Activated CD8-positive, alpha-beta T cell treated with anti-CD3 and anti-CD28 coated beads, Interleukin-2, amount 10 ng/mL, durations not matched to agents 7 days and 5 days (primary cell): Measurements from ENCODE around the gene DNMT3A. TPM values are rescaled to one million over a fixed set of nuclear protein-coding genes. Genes with fewer than 3 reads are reported as not detected.

Source experiments
- ATAC-seq: fragments of 150-1000 bp; cut with Tn5 transposase; one replicate; pipeline ENCODE4 v1.10.0; 2021; ENCODE audit warnings: moderate library complexity
- CTCF ChIA-PET: fragments of 350-600 bp; sonication (Branson Sonifier 250); formaldehyde crosslinking; loops from one replicate; lab custom pipeline; 2021; ENCODE audit warnings: antibody characterized with exemption; lab: Charles Lee
- POLR2A ChIA-PET: fragments of 350-600 bp; sonication (Branson Sonifier 250); formaldehyde crosslinking; loops from one replicate; lab custom pipeline; 2021; ENCODE audit warnings: antibody characterized with exemption; lab: Charles Lee
- DNase-seq: peaks from one replicate; pipeline ENCODE4 v3.0.0-alpha.2; 2020
- H3K27ac Mint-ChIP-seq: one replicate; pipeline ENCODE4 v1.8.0; 2021; ENCODE audit warnings: mild to moderate bottlenecking, mixed read lengths
- H3K27me3 Mint-ChIP-seq: one replicate; pipeline ENCODE4 v1.8.0; 2021; ENCODE audit warnings: low read depth, mixed read lengths
- H3K36me3 Mint-ChIP-seq: one replicate; pipeline ENCODE4 v1.8.0; 2021; ENCODE audit warnings: low read depth, mixed read lengths
- H3K4me1 Mint-ChIP-seq: one replicate; pipeline ENCODE4 v1.8.0; 2021; ENCODE audit warnings: low read depth, mixed read lengths
- H3K4me3 Mint-ChIP-seq: one replicate; pipeline ENCODE4 v1.8.0; 2021; ENCODE audit warnings: mild to moderate bottlenecking, mixed read lengths
- H3K9me3 Mint-ChIP-seq: one replicate; pipeline ENCODE4 v1.8.0; 2022; ENCODE audit warnings: mixed read lengths; ENCODE audit not compliant: insufficient read depth
- total RNA-seq, 2 experiments: library from RNA; stranded (reverse); gene quantifications; one replicate each; pipeline ENCODE4 v1.2.3, GENCODE V29; 2021

Gene DNMT3A
- total RNA-seq, 2 experiments from 2014 or later = 76.4 to 79.8 TPM

DNA sequence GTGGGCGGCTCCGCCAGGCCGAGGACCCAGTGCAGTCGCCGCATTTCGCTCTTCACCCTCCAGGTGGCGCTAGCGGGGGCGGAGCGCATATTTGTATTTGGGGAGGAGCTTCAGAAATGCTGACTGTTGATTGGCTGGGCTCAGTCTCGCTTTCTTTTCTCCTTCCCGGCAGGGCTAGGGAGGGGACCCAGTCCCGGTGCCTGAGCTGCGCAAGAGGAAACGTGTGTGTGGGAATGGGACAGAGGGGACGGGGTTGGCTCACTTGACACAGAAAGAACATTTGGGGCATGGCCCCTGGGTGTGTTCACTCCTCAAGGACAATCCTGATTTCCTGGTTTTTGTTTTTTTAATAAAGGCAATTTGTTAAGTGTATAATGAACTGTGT lies 20.3 kb upstream of the DNMT3A start:
- Mint-ChIP-seq H3K9me3 (no peaks in the 10 kb centered on the region), H3K27ac (peak overlapping the region; percentile 93), H3K4me3 (peak overlapping the region; percentile 82), H3K36me3 (no peaks in the 10 kb centered on the region), H3K4me1 (peaks cover 20% of the 10 kb centered on the region), H3K27me3 (no peaks in the 10 kb centered on the region)
- DNase-seq (peak; percentile 96), ATAC-seq (peak; percentile 98)
- ChIA-PET CTCF (interaction anchor here (0.6 to 3.1 kb wide), 75 partner anchors 10 to 1435 kb away, joined by 3 to 110 read pairs (median 5); partner anchors contain the start of genes ASXL2, ATAD2B and DNMT3A), POLR2A (interaction anchor here (0.6 to 2.2 kb wide), 23 partner anchors 8 to 222 kb away, joined by 3 to 40 read pairs (median 7); partner anchors contain the start of gene DNMT3A)

DNA sequence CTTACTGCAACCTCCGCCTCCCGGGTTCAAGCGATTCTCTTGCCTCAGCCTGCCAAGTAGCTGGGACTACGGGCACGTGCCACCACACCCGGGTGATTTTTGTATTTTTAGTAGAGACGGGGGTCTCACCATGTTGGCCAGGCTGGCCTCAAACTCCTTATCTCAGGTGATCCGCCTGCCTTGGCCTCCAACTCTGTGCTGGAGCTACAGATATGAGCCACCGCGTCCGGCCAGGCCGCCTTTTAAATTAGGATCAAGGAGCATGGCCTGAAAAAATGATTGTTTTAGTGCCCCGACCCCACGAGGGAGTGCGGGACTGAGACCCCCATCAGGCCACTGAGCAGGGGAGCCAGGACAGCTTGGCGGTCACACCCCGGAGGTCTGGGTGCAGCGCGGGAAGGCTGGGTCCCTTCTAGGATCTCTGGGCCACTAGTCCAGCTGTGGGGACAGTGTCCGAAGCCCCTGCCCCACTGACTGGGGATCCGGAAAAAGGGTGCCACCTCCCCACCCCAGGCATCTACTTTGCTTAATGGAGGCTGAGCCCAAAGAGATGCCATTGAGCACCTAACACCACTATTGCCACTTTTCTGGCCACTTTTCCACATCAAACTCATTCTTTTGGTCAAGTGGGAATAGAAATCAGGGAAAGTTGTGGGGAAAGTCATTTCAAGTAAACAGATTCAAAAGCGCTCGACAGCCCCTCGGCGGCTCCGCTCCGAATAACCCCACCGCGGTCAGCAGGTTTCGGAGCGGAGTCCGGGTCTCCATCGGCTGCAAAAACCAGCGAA lies 19.7 kb upstream of the DNMT3A start:
- ChIA-PET CTCF (interaction anchor here (0.6 to 3.1 kb wide), 64 partner anchors 11 to 517 kb away, joined by 3 to 110 read pairs (median 6); partner anchors contain the start of genes ASXL2 and DNMT3A), POLR2A (interaction anchor here (0.6 to 2.2 kb wide), 22 partner anchors 8 to 222 kb away, joined by 3 to 40 read pairs (median 6); partner anchors contain the start of gene DNMT3A)
- Mint-ChIP-seq H3K9me3 (no peaks in the 10 kb centered on the region), H3K4me1 (peaks cover 20% of the 10 kb centered on the region), H3K27me3 (no peaks in the 10 kb centered on the region), H3K36me3 (no peaks in the 10 kb centered on the region), H3K27ac (no peak overlapping the region), H3K4me3 (peak overlapping the region; percentile 82)
- no peak for ATAC-seq
- DNase-seq = no peak

DNA sequence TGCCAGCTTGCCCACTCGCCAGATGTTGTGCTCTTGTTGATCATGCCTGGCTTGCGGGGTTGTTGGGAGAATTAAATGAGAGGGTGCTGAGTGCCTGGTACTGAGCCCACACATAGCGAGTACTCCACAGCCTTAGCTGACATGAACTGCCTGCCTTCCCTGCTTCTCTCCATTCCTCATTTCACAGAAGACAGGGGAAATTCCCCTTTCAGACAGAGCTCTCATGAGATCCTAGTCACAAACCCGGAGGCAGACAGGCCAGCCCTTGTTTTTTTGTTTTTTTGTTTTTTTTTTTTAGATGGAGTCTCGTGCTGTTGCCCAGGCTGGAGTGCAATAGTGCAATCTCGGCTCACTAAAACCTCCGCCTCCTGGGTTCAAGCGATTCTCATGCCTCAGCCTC lies 17.1 kb upstream of the DNMT3A start:
- Mint-ChIP-seq H3K4me1 (peaks cover 18% of the 10 kb centered on the region), H3K4me3 (no peak overlapping the region), H3K27ac (no peak overlapping the region), H3K9me3 (no peaks in the 10 kb centered on the region), H3K27me3 (peaks cover 3% of the 10 kb centered on the region), H3K36me3 (no peaks in the 10 kb centered on the region)
- DNase-seq (no peak), ATAC-seq (no peak)
- CTCF ChIA-PET = no interaction called here
- POLR2A ChIA-PET = no interaction called here

DNA sequence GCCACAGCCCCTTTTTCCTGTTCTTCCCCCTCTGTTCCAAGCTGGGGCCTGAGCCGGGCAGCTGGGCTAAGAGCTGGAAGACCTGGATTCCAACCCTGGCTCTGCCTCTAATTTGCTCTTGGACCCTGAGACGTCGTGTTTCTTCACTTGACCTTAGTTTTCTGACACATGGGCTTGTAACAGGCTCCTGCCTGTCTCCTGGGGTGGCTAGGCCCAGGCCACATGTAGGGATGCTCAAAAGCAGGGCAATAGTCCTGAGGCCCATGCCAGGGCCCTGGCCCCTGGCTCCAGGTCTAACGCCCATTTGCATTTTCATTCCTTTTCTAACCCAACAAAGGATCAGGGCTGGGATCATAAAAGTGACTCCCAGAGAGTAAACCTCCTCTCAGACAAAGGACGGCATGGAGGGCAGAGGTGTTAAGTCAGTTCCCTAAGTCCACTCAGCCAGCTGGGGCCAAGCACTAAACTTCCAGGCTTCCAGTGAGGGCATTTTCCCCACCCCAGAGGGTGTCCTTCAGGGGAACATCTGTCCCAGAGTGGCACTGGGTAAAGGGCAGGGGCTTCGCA lies 16.6 kb upstream of the DNMT3A start:
- ATAC-seq = no peak
- H3K9me3 Mint-ChIP-seq = no peaks in the 10 kb centered on the region

DNA sequence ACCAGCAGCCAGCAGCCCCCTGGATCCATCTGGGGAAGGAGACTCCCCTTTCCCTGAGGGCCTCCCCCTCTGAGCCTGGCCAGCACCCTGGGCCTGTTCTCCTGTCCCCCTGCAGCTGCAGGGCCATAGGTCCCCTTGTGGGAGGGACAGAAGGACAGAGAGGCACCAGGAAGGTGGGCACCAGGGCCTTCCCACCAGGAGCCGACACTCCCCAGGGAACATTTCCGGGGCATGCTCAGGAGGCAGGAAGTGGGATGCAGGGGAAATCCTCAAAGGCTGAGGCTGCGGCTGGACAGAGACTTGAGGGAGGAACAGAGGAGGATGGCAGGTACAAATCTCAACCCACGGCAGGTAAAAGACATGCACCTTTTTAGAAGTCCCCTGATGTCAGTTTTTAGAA lies 14.4 kb upstream of the DNMT3A start:
- Mint-ChIP-seq H3K36me3 (no peaks in the 10 kb centered on the region), H3K4me3 (no peak overlapping the region), H3K9me3 (no peaks in the 10 kb centered on the region), H3K27ac (no peak overlapping the region), H3K27me3 (peaks cover 7% of the 10 kb centered on the region), H3K4me1 (peaks cover 8% of the 10 kb centered on the region)
- ATAC-seq (no peak), DNase-seq (no peak)
- CTCF ChIA-PET = no interaction called here
- POLR2A ChIA-PET = no interaction called here

More for the DNA sequence above, 16.6 kb upstream of the DNMT3A start:
- no peak for DNase-seq
- no peaks in the 10 kb centered on the region for H3K36me3 Mint-ChIP-seq
- H3K27me3 Mint-ChIP-seq = peaks cover 3% of the 10 kb centered on the region
- no peak overlapping the region for H3K27ac Mint-ChIP-seq
- no peak overlapping the region for H3K4me3 Mint-ChIP-seq
- POLR2A ChIA-PET = interaction anchor here (0.6 kb wide), 1 partner anchor 31 kb away, joined by 3 read pairs; no protein-coding TSS in a partner anchor
- CTCF ChIA-PET = no interaction called here
- H3K4me1 Mint-ChIP-seq = peaks cover 13% of the 10 kb centered on the region

DNA sequence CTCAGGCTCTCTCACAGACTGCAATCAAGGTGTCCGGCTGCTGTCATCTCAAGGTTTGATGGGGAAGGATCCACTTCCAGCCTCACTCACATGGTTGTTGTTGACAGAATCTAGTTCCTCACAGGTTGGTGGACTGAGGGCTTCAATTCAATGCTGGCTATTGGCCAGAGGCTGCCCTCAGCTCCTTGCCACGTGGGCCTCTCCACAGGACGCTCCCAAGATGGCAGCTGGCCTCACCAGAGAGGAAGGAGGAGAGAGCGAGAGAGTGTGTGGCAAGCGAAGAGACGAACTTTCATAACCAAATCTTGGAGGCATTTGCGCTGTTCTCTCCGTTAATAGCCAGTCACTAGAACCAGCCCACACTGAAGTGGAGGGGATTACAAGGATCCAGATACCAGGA lies 13.5 kb upstream of the DNMT3A start:
- H3K9me3 Mint-ChIP-seq = no peaks in the 10 kb centered on the region
- peaks cover 12% of the 10 kb centered on the region for H3K4me1 Mint-ChIP-seq
- no peaks in the 10 kb centered on the region for H3K36me3 Mint-ChIP-seq
- no peak overlapping the region for H3K4me3 Mint-ChIP-seq
- H3K27ac Mint-ChIP-seq = no peak overlapping the region
- H3K27me3 Mint-ChIP-seq = peaks cover 7% of the 10 kb centered on the region
- ChIA-PET CTCF (no interaction called here), POLR2A (no interaction called here)
- DNase-seq = no peak
- ATAC-seq = no peak

DNA sequence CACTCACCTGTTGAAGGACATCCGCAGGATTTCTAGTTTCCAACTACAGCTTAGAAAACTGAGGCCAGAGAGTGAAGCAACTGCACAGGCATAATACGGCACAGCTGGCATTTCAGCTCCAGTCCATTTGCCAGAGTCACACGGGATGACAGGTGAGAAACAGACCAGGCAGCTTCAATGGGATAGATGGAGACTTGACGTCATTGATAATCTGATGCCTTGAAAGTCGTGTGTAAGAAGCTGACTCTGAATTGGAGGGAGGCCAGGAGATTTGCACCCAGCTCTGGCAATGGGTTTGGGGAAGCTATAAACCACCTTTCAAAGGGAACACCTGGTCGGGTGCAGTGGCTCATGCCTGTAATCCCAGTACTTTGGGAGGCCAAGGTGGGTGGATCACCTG lies 12.4 kb upstream of the DNMT3A start:
- peaks cover 7% of the 10 kb centered on the region for H3K27me3 Mint-ChIP-seq
- no peak overlapping the region for H3K4me3 Mint-ChIP-seq
- ChIA-PET POLR2A (interaction anchor here (0.6 kb wide), 1 partner anchor 8 kb away, joined by 7 read pairs; no protein-coding TSS in a partner anchor), CTCF (interaction anchor here (0.7 to 8.1 kb wide), 2 partner anchors 8 to 213 kb away, joined by 4 to 110 read pairs; no protein-coding TSS in a partner anchor)
- no peak overlapping the region for H3K27ac Mint-ChIP-seq
- DNase-seq = no peak
- H3K4me1 Mint-ChIP-seq = peaks cover 18% of the 10 kb centered on the region
- ATAC-seq = no peak
- H3K36me3 Mint-ChIP-seq = no peaks in the 10 kb centered on the region
- H3K9me3 Mint-ChIP-seq = no peaks in the 10 kb centered on the region

DNA sequence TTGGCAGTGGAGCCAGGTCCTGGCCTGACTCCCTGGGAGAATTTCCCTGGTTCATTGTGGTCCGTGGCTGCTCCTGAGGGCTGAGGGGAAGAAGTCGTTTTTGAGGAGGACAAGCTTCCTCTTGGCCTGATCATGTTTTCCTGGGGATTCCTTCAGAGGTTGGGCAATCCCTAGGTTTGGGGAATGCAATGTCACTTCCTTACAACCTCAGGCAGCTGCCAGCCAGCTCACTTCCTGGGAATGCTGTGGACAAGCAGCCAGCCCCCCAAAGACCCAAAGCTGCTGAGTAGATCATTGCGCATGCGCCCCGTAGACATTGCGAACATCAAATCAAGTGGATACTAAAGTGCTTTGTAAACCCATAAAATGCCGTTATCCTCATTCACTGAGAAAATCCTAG lies 7.7 kb upstream of the DNMT3A start:
- H3K27ac Mint-ChIP-seq = no peak overlapping the region
- H3K9me3 Mint-ChIP-seq = no peaks in the 10 kb centered on the region
- DNase-seq = no peak
- ATAC-seq = no peak
- ChIA-PET POLR2A (interaction anchor here (0.8 to 1.4 kb wide), 2 partner anchors 13 to 47 kb away, joined by 3 to 9 read pairs; no protein-coding TSS in a partner anchor), CTCF (interaction anchor here (1.1 to 8.1 kb wide), 3 partner anchors 13 to 217 kb away, joined by 3 to 110 read pairs (median 3); no protein-coding TSS in a partner anchor)
- H3K4me1 Mint-ChIP-seq = peaks cover 33% of the 10 kb centered on the region
- no peak overlapping the region for H3K4me3 Mint-ChIP-seq
- no peaks in the 10 kb centered on the region for H3K36me3 Mint-ChIP-seq
- peaks cover 7% of the 10 kb centered on the region for H3K27me3 Mint-ChIP-seq

DNA sequence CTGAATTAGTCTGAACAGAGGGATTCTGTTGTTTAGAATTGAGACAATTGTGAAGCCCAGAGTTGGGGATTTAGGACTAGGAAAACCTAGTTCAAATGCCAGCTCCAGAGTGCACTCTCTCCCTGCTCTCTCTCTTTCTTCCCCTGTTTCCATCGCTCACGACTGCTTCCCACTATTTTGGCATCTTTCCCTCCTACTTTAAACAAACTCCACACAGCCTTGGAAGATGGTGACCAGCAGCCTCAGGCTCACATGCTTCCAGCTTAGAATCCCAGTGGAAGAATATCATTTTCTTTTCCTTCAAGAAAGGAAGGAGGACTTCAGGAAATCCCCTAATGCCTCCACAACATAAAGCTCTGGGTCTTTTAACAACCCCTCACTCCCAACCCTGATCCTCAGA lies 6.1 kb upstream of the DNMT3A start:
- H3K4me1 Mint-ChIP-seq = peaks cover 31% of the 10 kb centered on the region
- POLR2A ChIA-PET = interaction anchor here (2.0 kb wide), 1 partner anchor 15 kb away, joined by 20 read pairs; no protein-coding TSS in a partner anchor
- H3K36me3 Mint-ChIP-seq = no peaks in the 10 kb centered on the region
- DNase-seq (no peak), ATAC-seq (no peak)
- H3K9me3 Mint-ChIP-seq = no peaks in the 10 kb centered on the region
- peaks cover 4% of the 10 kb centered on the region for H3K27me3 Mint-ChIP-seq
- H3K27ac Mint-ChIP-seq = peak overlapping the region; percentile 6
- CTCF ChIA-PET = interaction anchor here (0.8 to 8.1 kb wide), 4 partner anchors 14 to 70 kb away, joined by 3 to 110 read pairs (median 6); no protein-coding TSS in a partner anchor
- no peak overlapping the region for H3K4me3 Mint-ChIP-seq

DNA sequence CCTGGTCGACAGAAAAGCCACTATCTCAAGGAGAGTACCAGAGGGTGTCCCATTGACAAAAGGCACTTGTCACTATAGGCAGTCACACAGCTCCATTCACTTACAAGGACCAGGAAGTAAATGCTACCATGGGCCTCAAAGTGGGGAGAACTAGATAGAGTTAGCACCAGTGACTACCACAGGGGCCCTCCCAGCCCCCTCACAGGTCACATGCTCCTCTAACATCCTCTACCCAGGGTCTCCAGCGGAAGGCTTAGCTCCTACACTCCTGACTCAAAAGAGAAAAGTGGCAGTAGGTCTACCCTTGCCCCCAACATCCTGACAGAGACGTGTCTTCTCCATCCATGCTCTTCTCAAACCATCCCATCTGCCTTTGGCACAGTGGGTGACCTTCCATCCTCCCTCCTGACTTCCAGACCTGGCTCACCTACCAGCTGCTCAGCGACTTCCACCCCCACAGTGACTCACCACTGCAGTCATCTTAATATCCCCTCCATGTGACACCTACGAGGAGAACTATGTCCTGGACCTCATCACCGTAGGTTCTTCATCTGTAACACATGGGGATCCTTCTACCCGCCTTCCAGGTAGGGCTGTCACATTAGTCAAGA lies 5.6 kb upstream of the DNMT3A start:
- ChIA-PET POLR2A (interaction anchor here (0.7 to 2.0 kb wide), 2 partner anchors 15 to 52 kb away, joined by 3 to 20 read pairs; no protein-coding TSS in a partner anchor), CTCF (interaction anchor here (0.6 to 8.1 kb wide), 6 partner anchors 15 to 220 kb away, joined by 3 to 110 read pairs (median 4); no protein-coding TSS in a partner anchor)
- Mint-ChIP-seq H3K27ac (peak overlapping the region; percentile 43), H3K9me3 (no peaks in the 10 kb centered on the region), H3K36me3 (no peaks in the 10 kb centered on the region), H3K27me3 (peaks cover 1% of the 10 kb centered on the region), H3K4me1 (peaks cover 29% of the 10 kb centered on the region), H3K4me3 (no peak overlapping the region)
- ATAC-seq = no peak
- DNase-seq = no peak

DNA sequence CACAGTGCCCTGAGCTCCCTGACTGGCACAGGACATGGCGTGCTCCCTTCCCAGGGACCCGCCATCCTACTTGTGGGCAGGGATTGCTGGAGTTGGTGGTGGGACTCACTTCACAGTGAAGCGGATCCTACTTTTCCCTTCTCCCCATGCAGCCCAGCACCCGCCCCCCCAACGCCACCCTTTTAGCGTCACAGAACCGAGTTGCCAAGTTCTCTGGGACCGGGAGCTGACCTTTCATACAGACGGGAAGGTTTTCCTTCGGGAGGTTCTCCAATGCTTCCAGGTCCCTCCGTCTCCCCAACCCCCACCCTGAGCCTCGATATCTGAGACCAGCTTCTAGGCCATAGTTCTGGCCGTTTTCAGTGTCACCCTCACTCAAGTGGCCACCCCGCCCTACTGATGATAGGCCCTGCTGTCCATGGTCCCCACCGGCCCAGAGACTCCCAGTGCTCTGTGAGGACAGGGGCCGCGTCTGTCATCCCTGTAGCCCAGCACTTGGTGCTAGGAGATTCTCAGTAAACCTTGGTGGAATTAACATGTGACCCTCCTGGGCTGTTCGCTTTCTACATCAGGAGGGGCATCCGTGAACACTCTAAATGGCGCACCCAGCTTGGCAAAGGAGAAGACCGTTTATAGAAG lies 1.6 kb upstream of the DNMT3A start:
- no peaks in the 10 kb centered on the region for H3K27me3 Mint-ChIP-seq
- ChIA-PET CTCF (interaction anchor here (0.6 to 2.3 kb wide), 9 partner anchors 10 to 730 kb away, joined by 3 to 25 read pairs (median 4); no protein-coding TSS in a partner anchor), POLR2A (interaction anchor here (0.6 to 1.7 kb wide), 5 partner anchors 15 to 215 kb away, joined by 3 to 14 read pairs (median 4); no protein-coding TSS in a partner anchor)
- no peaks in the 10 kb centered on the region for H3K9me3 Mint-ChIP-seq
- no peak overlapping the region for H3K27ac Mint-ChIP-seq
- DNase-seq (no peak), ATAC-seq (no peak)
- peaks cover 2% of the 10 kb centered on the region for H3K36me3 Mint-ChIP-seq
- peak overlapping the region; percentile 79 for H3K4me3 Mint-ChIP-seq
- H3K4me1 Mint-ChIP-seq = peaks cover 33% of the 10 kb centered on the region
